Mesothelial cell of epicardium (in vitro differentiated cells): ENCODE results near the gene IBTK. TPM values are rescaled to one million over a fixed set of nuclear protein-coding genes. Genes with fewer than 3 reads are reported as not detected.

Experiments used
- DNase-seq, 2 experiments: peaks; one replicate each; pipeline ENCODE4 v3.0.0; 2021; ENCODE audit warnings: low spot score in 2 of 2; ENCODE audit not compliant: unreplicated experiment in 2 of 2
- H3K27ac Mint-ChIP-seq: 2 replicates; pipeline ENCODE4 v1.8.0; 2021; ENCODE audit warnings: mixed read lengths
- H3K27me3 Mint-ChIP-seq: 2 replicates; pipeline ENCODE4 v1.8.0; 2021; ENCODE audit warnings: low read depth, mixed read lengths
- H3K36me3 Mint-ChIP-seq: 2 replicates; pipeline ENCODE4 v1.8.0; 2021; ENCODE audit warnings: mixed read lengths
- H3K4me1 Mint-ChIP-seq: 2 replicates; pipeline ENCODE4 v1.8.0; 2021; ENCODE audit warnings: mixed read lengths
- H3K4me3 Mint-ChIP-seq: 2 replicates; pipeline ENCODE4 v1.8.0; 2021; ENCODE audit warnings: mild to moderate bottlenecking, moderate library complexity, mixed read lengths
- H3K9me3 Mint-ChIP-seq: 2 replicates; pipeline ENCODE4 v1.8.0; 2021; ENCODE audit warnings: mixed read lengths
- CTCF ChIP-seq: fragments of 200-600 bp; sonication (generic); IDR thresholded peaks from one replicate; pipeline ENCODE4 v1.5.0; 2021; ENCODE audit warnings: antibody characterized with exemption; ENCODE audit not compliant: unreplicated experiment
- total RNA-seq: library from RNA; stranded (reverse); gene quantifications from 3 replicates; pipeline ENCODE4 v1.2.1, GENCODE V29; 2021

IBTK gene
- total RNA-seq, 1 donor from 2014 or later = 33.3 TPM

GRCh38 chr6:82249381-82250253 lies 2.1 kb upstream of the IBTK start:
- Mint-ChIP-seq H3K4me1 (peaks cover 26% of the 10 kb centered on the region), H3K4me3 (no peak overlapping the region), H3K36me3 (no peaks in the 10 kb centered on the region), H3K27me3 (no peaks in the 10 kb centered on the region), H3K27ac (no peak overlapping the region), H3K9me3 (no peaks in the 10 kb centered on the region)
- DNase-seq = no peak
- no peak for TF ChIP-seq CTCF

- no peak for TF ChIP-seq CTCF
- H3K27me3 Mint-ChIP-seq = no peaks in the 10 kb centered on the region
- peaks cover 36% of the 10 kb centered on the region for H3K4me1 Mint-ChIP-seq
- no peaks in the 10 kb centered on the region for H3K9me3 Mint-ChIP-seq
- no peak for DNase-seq
- peak overlapping the region; percentile 96 for H3K4me3 Mint-ChIP-seq
- peak overlapping the region; percentile 98 for H3K27ac Mint-ChIP-seq
- H3K36me3 Mint-ChIP-seq = peaks cover 1% of the 10 kb centered on the region
Observed at GRCh38 chr6:82248273-82248735, 760 bp upstream of the IBTK start.

- Mint-ChIP-seq H3K27me3 (no peaks in the 10 kb centered on the region), H3K9me3 (peaks cover 3% of the 10 kb centered on the region), H3K4me3 (peak overlapping the region; percentile 96), H3K36me3 (peaks cover 5% of the 10 kb centered on the region), H3K27ac (peak overlapping the region; percentile 98), H3K4me1 (peaks cover 36% of the 10 kb centered on the region)
- TF ChIP-seq CTCF = no peak
- DNase-seq = peak in 1 of 2 experiments; percentile 38
Observed at GRCh38 chr6:82246802-82247504, 591 bp downstream of the IBTK start.

- H3K36me3 Mint-ChIP-seq = peaks cover 5% of the 10 kb centered on the region
- no peak for TF ChIP-seq CTCF
- H3K27ac Mint-ChIP-seq = peak overlapping the region; percentile 98
- peaks cover 36% of the 10 kb centered on the region for H3K4me1 Mint-ChIP-seq
- H3K4me3 Mint-ChIP-seq = peak overlapping the region; percentile 96
- H3K27me3 Mint-ChIP-seq = no peaks in the 10 kb centered on the region
- peaks cover 3% of the 10 kb centered on the region for H3K9me3 Mint-ChIP-seq
- DNase-seq = no peak
Observed at GRCh38 chr6:82246370-82246769, 1.2 kb downstream of the IBTK start.

- peak overlapping the region; percentile 57 for H3K27ac Mint-ChIP-seq
- H3K4me3 Mint-ChIP-seq = peak overlapping the region; percentile 28
- H3K36me3 Mint-ChIP-seq = peaks cover 8% of the 10 kb centered on the region
- no peaks in the 10 kb centered on the region for H3K27me3 Mint-ChIP-seq
- no peak for DNase-seq
- TF ChIP-seq CTCF = no peak
- H3K4me1 Mint-ChIP-seq = peaks cover 36% of the 10 kb centered on the region
- H3K9me3 Mint-ChIP-seq = peaks cover 3% of the 10 kb centered on the region
Observed at GRCh38 chr6:82245376-82245775, 2.2 kb downstream of the IBTK start.
